LNCaP clone FGC (cell line): ENCODE results near the gene ERBB2.

Source experiments
- DNase-seq: peaks from one replicate; pipeline ENCODE4 v3.0.0-alpha.2; 2011; ENCODE audit warnings: low read depth
- H3K4me3 ChIP-seq: 2 replicates; pipeline ENCODE4 v1.5.1; 2011; ENCODE audit warnings: mild to moderate bottlenecking, low read depth, low read length, control low read depth
- TF ChIP-seq, protein P1 (sequence below): IDR thresholded peaks from 2 replicates; pipeline ENCODE4 v1.5.1; 2012; ENCODE audit warnings: mild to moderate bottlenecking; ENCODE audit not compliant: control insufficient read depth, insufficient read depth; ENCODE audit errors: extremely low read depth

Gene ERBB2

GRCh38 chr17:39661744-39662541, 37.9 kb upstream of the ERBB2 start:
- no peak for DNase-seq
- TF ChIP-seq, protein P1, sequence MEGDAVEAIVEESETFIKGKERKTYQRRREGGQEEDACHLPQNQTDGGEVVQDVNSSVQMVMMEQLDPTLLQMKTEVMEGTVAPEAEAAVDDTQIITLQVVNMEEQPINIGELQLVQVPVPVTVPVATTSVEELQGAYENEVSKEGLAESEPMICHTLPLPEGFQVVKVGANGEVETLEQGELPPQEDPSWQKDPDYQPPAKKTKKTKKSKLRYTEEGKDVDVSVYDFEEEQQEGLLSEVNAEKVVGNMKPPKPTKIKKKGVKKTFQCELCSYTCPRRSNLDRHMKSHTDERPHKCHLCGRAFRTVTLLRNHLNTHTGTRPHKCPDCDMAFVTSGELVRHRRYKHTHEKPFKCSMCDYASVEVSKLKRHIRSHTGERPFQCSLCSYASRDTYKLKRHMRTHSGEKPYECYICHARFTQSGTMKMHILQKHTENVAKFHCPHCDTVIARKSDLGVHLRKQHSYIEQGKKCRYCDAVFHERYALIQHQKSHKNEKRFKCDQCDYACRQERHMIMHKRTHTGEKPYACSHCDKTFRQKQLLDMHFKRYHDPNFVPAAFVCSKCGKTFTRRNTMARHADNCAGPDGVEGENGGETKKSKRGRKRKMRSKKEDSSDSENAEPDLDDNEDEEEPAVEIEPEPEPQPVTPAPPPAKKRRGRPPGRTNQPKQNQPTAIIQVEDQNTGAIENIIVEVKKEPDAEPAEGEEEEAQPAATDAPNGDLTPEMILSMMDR: no peak
- no peak overlapping the region for H3K4me3 ChIP-seq

GRCh38 chr17:39662551-39663339, 37.1 kb upstream of the ERBB2 start:
- TF ChIP-seq, protein P1: no peak
- DNase-seq: no peak
- H3K4me3 ChIP-seq: no peak overlapping the region

DNA sequence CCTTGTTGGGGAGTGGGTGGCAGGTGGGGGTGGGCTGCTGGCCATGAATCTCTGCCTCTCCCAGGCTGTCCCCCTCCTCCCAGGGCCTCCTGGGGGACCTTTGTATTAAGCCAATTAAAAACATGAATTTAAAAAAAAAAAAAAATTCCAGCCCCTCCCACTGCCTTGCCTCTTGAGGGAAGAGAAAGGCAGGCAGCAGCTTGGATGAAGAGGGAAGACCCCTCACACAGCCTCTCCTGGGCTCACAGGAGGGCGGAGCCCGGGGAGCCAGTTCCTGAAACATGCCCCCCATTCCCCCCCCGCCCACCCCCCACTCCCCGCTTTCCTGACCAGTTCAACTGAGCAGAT, 36.5 kb upstream of the ERBB2 start:
- no peak for DNase-seq
- TF ChIP-seq, protein P1: no peak
- no peak overlapping the region for H3K4me3 ChIP-seq

DNA sequence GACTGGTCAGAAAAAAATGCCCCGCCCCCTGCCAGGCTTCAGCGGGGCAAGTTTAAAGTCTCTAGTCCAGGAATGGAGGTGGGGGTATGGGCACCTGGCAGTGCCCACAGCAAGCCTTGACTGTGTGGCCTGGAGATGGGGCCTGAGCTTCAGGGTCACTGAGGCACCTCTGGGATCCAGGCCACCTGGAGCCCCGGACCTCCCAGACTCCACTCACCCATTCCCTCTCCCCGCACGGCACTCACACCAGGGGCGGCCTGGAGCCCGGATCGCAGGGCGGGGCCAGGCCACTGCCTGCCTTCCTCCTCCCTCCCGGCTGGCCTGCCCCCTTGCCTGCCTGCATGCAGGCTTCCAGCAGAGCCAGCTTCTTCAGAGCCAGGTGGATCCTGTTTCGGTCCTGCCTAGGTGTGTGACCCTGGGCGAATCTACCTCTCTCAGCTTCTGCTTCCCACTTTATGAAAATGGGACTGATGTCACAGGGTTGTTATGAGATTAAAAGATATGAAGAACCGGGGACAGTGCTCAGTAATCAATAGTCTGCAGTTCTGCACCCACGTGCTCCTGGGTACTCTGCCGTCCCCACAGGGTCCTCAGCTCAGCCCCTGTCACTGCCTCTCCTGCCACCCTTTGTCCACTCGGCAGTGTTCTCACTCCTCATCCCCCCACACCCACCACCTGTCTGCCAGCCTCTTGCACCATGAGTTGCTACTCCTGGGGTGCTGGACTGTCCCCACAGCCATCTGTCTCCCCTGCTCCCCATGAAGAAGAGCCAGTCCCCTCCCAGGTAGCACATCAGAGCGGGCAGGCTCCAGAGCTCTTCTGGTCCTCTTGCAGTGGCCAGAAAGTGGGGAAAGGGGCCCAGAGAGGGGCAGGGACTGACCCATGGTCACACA, 35.9 kb upstream of the ERBB2 start:
- DNase-seq: no peak
- TF ChIP-seq, protein P1: no peak
- no peak overlapping the region for H3K4me3 ChIP-seq

DNA sequence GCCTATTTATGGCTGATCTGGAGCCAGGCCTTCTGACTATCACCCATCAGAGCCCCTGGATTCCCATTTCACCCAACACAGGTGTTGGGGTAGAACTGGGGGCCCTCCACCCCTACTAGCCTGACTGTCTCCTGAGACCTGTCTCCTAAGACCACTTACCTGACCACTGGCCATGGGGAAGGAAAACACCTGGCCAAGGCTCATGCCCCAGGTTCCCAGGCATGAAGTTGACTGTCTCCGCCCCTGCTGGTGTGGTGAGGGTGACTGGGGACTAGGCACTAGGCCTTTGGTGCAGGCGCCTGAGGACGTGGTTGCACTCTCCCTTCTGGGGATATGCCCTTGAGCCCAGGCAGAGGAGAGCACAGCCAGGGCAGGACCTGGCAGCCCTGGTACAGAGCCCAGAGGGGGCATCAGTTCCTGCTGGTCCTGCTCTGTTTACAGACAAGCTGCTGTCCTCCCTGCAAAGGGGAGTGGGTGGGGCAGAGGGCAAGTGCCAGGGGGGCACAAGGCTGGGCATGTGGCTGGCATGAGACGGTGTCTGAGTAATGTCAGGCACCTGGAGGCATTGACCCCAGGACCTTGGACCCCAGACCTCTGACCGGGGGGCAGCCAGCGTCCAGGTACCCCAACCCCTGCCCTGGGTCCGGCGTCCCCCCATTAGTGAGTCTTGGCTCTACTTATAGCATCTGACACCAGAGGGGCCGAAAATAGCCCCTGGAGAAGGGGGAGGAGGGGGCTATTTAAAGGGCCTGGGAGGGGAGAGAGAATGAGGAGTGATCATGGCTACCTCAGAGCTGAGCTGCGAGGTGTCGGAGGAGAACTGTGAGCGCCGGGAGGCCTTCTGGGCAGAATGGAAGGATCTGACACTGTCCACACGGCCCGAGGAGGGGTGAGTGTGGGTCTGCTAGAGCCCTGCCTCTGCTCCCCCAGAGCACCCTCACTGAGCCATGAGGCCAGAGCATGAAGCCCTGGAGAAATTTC, 35.0 kb upstream of the ERBB2 start, which contains the start of gene TCAP:
TSS of gene TCAP (plus strand) at position 769 of the 981 bp plus-strand sequence. CDS start at position 780, 11 bp downstream.
- TF ChIP-seq, protein P1: no peak
- DNase-seq: no peak
- H3K4me3 ChIP-seq: no peak within 1 kb of the TSS

- no peak for DNase-seq
- TF ChIP-seq, protein P1: no peak
- no peak overlapping the region for H3K4me3 ChIP-seq
These were observed 34.1 kb upstream of the ERBB2 start for GRCh38 chr17:39665642-39666224.
